Suprapubic skin (tissue), 4 donors: ENCODE measurements around the gene FASTK.

ENCODE experiments used
- POLR2A ChIP-seq, 2 donors: fragments of 450-650 bp; IDR thresholded peaks; one replicate each; pipeline ENCODE4 v1.6.1; 2017; ENCODE audit warnings: antibody characterized with exemption in 2 of 2, mild to moderate bottlenecking in 2 of 2, moderate library complexity in 2 of 2
- POLR2AphosphoS5 ChIP-seq, 3 donors: sonication (generic); formaldehyde crosslinking; IDR thresholded peaks; one replicate each; pipeline ENCODE4 v1.6.1; 2017; ENCODE audit warnings: antibody characterized with exemption in 3 of 3
- TF ChIP-seq, protein P1 (sequence below), 2 donors: fragments of 200-600 bp in 1 of 2; fragments of 450-650 bp in 1 of 2; sonication (generic) in 1 of 2; IDR thresholded peaks; one replicate each; pipeline ENCODE4 v1.5.1; 2016 to 2019; ENCODE audit warnings: antibody characterized with exemption in 2 of 2, mild to moderate bottlenecking in 1 of 2, moderate library complexity in 1 of 2

DNA sequence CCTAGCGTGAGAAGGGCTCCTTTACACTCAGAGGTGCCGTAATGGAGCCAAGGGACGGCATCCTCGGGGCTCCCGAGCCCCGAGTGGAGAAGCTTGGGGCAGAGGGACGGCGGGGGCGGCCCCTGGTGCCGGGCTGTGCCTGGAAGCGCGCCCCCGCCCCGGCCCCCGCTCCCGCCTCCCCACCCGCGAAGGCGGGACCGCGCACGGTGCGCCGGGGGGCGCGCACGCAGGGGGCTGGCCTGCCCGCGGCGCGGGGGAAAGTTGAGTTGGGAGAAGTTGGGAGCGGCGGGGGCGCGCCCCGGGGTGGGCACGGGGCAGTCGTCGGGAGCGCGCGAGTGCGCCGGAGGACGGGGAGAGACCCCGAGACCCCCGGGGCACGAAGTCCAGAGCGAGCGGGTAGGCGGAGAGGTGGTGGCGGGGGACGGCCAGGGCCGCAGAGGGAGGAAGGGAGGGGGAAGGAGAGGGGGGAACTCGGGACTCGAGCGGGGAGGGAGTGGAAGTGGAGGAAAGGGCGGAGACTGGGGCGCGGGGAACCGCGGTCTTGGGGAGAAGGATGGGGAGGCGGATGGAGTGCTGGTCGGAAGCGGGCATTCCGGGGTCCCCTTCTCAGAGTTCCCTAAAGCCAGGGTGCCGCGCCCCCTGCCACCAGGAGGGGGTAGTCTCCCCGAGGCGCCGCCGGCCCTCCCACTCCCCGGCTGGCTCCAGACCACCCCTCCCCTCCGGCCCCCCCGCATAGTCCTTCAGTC, 21.1 kb downstream of the FASTK start, which contains the start of gene SLC4A2:
- TF ChIP-seq, protein P1, sequence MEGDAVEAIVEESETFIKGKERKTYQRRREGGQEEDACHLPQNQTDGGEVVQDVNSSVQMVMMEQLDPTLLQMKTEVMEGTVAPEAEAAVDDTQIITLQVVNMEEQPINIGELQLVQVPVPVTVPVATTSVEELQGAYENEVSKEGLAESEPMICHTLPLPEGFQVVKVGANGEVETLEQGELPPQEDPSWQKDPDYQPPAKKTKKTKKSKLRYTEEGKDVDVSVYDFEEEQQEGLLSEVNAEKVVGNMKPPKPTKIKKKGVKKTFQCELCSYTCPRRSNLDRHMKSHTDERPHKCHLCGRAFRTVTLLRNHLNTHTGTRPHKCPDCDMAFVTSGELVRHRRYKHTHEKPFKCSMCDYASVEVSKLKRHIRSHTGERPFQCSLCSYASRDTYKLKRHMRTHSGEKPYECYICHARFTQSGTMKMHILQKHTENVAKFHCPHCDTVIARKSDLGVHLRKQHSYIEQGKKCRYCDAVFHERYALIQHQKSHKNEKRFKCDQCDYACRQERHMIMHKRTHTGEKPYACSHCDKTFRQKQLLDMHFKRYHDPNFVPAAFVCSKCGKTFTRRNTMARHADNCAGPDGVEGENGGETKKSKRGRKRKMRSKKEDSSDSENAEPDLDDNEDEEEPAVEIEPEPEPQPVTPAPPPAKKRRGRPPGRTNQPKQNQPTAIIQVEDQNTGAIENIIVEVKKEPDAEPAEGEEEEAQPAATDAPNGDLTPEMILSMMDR (IDR thresholded peaks at IDR 0.05), result peak in 1 of 2 donors; percentile 47
- no peak for TF ChIP-seq POLR2A (IDR thresholded peaks at IDR 0.05)
- no peak for TF ChIP-seq POLR2AphosphoS5 (IDR thresholded peaks at IDR 0.05)
